ENCODE results near the gene COL12A1.

DNA sequence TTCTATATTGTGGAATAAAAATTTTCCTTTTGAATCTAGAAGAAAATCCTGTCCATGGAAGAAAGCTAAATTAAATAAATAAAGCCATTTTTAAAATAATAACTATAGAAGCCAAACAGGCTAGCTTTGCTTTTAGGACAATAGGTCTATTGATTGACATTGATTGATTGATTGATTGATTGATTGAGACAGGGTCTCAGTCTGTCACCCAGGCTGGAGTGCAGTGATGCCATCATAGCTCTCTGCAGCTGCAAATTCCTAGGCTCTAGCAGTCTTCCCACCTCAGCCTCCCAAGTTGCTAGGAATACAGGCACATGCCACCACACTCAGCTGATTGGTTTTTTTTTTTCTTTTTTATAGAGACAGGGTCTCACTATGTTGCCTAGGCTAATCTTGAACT lies 97.9 kb downstream of the COL12A1 start:
- TF ChIP-seq, protein P1, sequence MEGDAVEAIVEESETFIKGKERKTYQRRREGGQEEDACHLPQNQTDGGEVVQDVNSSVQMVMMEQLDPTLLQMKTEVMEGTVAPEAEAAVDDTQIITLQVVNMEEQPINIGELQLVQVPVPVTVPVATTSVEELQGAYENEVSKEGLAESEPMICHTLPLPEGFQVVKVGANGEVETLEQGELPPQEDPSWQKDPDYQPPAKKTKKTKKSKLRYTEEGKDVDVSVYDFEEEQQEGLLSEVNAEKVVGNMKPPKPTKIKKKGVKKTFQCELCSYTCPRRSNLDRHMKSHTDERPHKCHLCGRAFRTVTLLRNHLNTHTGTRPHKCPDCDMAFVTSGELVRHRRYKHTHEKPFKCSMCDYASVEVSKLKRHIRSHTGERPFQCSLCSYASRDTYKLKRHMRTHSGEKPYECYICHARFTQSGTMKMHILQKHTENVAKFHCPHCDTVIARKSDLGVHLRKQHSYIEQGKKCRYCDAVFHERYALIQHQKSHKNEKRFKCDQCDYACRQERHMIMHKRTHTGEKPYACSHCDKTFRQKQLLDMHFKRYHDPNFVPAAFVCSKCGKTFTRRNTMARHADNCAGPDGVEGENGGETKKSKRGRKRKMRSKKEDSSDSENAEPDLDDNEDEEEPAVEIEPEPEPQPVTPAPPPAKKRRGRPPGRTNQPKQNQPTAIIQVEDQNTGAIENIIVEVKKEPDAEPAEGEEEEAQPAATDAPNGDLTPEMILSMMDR (IDR thresholded peaks at IDR 0.05), result no peak
- no peak for TF ChIP-seq EP300 (IDR thresholded peaks at IDR 0.05)
